GM15510 (cell line): ENCODE data around the gene FAM162B.

Experiments
- POLR2A ChIP-seq: IDR thresholded peaks from 3 replicates; pipeline ENCODE4 v1.6.1; 2011; ENCODE audit warnings: borderline replicate concordance; ENCODE audit not compliant: insufficient read length; ENCODE audit errors: extremely low read depth

The FAM162B gene

GRCh38 chr6:116763048-116763447 lies 2.5 kb downstream of the FAM162B start:
- TF ChIP-seq POLR2A = no peak

GRCh38 chr6:116762235-116762634 lies 3.3 kb downstream of the FAM162B start:
- no peak for TF ChIP-seq POLR2A

- TF ChIP-seq POLR2A = no peak
These were observed 3.7 kb downstream of the FAM162B start for GRCh38 chr6:116761779-116762178.

GRCh38 chr6:116745176-116745575 lies 20.3 kb downstream of the FAM162B start:
- TF ChIP-seq POLR2A = no peak

GRCh38 chr6:116741571-116741970 lies 23.9 kb downstream of the FAM162B start:
- no peak for TF ChIP-seq POLR2A

GRCh38 chr6:116737004-116737403 lies 28.5 kb downstream of the FAM162B start:
- TF ChIP-seq POLR2A = no peak

- TF ChIP-seq POLR2A = no peak
These were observed 35.0 kb downstream of the FAM162B start for GRCh38 chr6:116730513-116730912.

- no peak for TF ChIP-seq POLR2A
These were observed 38.6 kb downstream of the FAM162B start for GRCh38 chr6:116726947-116727346.

- TF ChIP-seq POLR2A = no peak
These were observed 50.8 kb downstream of the FAM162B start for GRCh38 chr6:116714761-116715160.

- no peak for TF ChIP-seq POLR2A
These were observed 51.2 kb downstream of the FAM162B start for GRCh38 chr6:116714296-116714695.

- no peak for TF ChIP-seq POLR2A
These were observed 59.6 kb downstream of the FAM162B start for GRCh38 chr6:116705917-116706316.
